A549 (cell line): Measurements from ENCODE around the gene PLD2.

Source experiments
- BHLHE40 ChIP-seq: IDR thresholded peaks from 2 replicates; pipeline ENCODE4 v1.6.1; 2012; ENCODE audit warnings: low read depth, low read length, inconsistent platforms
- CHD2 ChIP-seq: fragments of 150-350 bp; IDR thresholded peaks from 2 replicates; pipeline ENCODE4 v1.6.1; 2014; ENCODE audit warnings: low read length; ENCODE audit not compliant: partially characterized antibody
- CHD4 ChIP-seq: fragments of 200-600 bp; sonication (generic); IDR thresholded peaks from 2 replicates; pipeline ENCODE4 v1.6.1; 2016; ENCODE audit warnings: antibody characterized with exemption, mild to moderate bottlenecking, borderline replicate concordance
- JUN ChIP-seq, 2 experiments: fragments of >200 bp; sonication (Bioruptor Twin); formaldehyde crosslinking; IDR thresholded peaks; 2 replicates in 1 of 2; 3 replicates in 1 of 2; pipeline ENCODE4 v1.6.1; 2016 to 2017
- PHF8 ChIP-seq: fragments of 200-600 bp; sonication (generic); IDR thresholded peaks from 2 replicates; pipeline ENCODE4 v1.6.1; 2016; ENCODE audit warnings: low read depth, mild to moderate bottlenecking, antibody characterized with exemption, moderate library complexity, borderline replicate concordance
- POLR2A ChIP-seq: IDR thresholded peaks from 2 replicates; pipeline ENCODE4 v1.6.1; 2012; ENCODE audit warnings: mild to moderate bottlenecking, low read length
- POLR2AphosphoS2 ChIP-seq: conservative IDR thresholded peaks from 2 replicates; pipeline ENCODE4 v1.6.1; 2012; ENCODE audit warnings: low read length, improper control_type of control experiment, inconsistent platforms
- RCOR1 ChIP-seq: fragments of 150-350 bp; IDR thresholded peaks from 2 replicates; pipeline ENCODE4 v1.6.1; 2014; ENCODE audit warnings: antibody characterized with exemption, low read length, low read depth
- ZC3H11A ChIP-seq: fragments of 450-650 bp; IDR thresholded peaks from 2 replicates; pipeline ENCODE4 v1.6.1; 2014; ENCODE audit warnings: antibody characterized with exemption, mild to moderate bottlenecking
- TF ChIP-seq, protein P1 (sequence below): fragments of >200 bp; sonication (Bioruptor Twin); formaldehyde crosslinking; IDR thresholded peaks from 3 replicates; pipeline ENCODE4 v1.5.1; 2016
- TF ChIP-seq, protein P2 (sequence below): fragments of >200 bp; sonication (Bioruptor Twin); formaldehyde crosslinking; IDR thresholded peaks from 2 replicates; pipeline ENCODE4 v1.6.1; 2016
- TF ChIP-seq, protein P3 (sequence below): fragments of >200 bp; sonication (Bioruptor Twin); formaldehyde crosslinking; IDR thresholded peaks from 3 replicates; pipeline ENCODE4 v1.6.1; 2016
- TF ChIP-seq, protein P4 (sequence below): fragments of 200-600 bp; sonication (generic); IDR thresholded peaks from 2 replicates; pipeline ENCODE4 v1.6.1; 2016; ENCODE audit warnings: antibody characterized with exemption, mild to moderate bottlenecking, moderate library complexity
- TF ChIP-seq, protein P5 (sequence below): IDR thresholded peaks from 2 replicates; pipeline ENCODE4 v1.6.1; 2012

DNA sequence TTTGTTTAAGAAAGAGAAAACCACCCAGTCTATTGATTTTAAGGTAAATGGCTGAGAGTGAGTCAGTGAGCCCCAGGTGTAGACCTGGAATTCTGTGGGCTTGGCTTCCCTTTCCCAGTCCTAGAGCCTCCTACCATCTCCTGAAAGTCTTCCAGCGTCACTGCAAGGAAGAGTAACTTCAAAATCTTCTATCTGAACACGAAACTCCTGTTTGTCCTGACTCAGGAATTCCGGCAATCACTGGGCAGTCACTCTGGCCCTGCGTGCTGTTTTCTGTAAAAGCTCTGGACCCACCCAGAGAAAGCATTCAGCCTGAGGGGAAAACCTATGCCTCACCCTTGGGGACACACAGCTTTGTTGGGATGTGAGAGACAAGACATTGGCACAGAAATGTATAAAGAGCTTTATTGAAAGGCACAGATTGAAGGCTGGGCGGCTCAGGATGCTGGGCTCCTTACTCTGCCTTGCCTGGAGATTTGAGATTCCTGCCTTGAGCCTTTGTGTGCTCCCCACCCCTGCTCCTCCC lies 42.1 kb downstream of the PLD2 start:
- TF ChIP-seq PHF8 (no peak), BHLHE40 (no peak), JUN (IDR thresholded peaks at IDR 0.05) (no peak), CHD4 (no peak), POLR2A (no peak), CHD2 (no peak), RCOR1 (no peak), POLR2AphosphoS2 (no peak), ZC3H11A (no peak)
- TF ChIP-seq, protein P1, sequence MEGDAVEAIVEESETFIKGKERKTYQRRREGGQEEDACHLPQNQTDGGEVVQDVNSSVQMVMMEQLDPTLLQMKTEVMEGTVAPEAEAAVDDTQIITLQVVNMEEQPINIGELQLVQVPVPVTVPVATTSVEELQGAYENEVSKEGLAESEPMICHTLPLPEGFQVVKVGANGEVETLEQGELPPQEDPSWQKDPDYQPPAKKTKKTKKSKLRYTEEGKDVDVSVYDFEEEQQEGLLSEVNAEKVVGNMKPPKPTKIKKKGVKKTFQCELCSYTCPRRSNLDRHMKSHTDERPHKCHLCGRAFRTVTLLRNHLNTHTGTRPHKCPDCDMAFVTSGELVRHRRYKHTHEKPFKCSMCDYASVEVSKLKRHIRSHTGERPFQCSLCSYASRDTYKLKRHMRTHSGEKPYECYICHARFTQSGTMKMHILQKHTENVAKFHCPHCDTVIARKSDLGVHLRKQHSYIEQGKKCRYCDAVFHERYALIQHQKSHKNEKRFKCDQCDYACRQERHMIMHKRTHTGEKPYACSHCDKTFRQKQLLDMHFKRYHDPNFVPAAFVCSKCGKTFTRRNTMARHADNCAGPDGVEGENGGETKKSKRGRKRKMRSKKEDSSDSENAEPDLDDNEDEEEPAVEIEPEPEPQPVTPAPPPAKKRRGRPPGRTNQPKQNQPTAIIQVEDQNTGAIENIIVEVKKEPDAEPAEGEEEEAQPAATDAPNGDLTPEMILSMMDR = no peak
- TF ChIP-seq, protein P2, sequence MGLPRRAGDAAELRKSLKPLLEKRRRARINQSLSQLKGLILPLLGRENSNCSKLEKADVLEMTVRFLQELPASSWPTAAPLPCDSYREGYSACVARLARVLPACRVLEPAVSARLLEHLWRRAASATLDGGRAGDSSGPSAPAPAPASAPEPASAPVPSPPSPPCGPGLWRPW = no peak
- TF ChIP-seq, protein P3, sequence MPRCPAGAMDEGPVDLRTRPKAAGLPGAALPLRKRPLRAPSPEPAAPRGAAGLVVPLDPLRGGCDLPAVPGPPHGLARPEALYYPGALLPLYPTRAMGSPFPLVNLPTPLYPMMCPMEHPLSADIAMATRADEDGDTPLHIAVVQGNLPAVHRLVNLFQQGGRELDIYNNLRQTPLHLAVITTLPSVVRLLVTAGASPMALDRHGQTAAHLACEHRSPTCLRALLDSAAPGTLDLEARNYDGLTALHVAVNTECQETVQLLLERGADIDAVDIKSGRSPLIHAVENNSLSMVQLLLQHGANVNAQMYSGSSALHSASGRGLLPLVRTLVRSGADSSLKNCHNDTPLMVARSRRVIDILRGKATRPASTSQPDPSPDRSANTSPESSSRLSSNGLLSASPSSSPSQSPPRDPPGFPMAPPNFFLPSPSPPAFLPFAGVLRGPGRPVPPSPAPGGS = no peak
- TF ChIP-seq, protein P4, sequence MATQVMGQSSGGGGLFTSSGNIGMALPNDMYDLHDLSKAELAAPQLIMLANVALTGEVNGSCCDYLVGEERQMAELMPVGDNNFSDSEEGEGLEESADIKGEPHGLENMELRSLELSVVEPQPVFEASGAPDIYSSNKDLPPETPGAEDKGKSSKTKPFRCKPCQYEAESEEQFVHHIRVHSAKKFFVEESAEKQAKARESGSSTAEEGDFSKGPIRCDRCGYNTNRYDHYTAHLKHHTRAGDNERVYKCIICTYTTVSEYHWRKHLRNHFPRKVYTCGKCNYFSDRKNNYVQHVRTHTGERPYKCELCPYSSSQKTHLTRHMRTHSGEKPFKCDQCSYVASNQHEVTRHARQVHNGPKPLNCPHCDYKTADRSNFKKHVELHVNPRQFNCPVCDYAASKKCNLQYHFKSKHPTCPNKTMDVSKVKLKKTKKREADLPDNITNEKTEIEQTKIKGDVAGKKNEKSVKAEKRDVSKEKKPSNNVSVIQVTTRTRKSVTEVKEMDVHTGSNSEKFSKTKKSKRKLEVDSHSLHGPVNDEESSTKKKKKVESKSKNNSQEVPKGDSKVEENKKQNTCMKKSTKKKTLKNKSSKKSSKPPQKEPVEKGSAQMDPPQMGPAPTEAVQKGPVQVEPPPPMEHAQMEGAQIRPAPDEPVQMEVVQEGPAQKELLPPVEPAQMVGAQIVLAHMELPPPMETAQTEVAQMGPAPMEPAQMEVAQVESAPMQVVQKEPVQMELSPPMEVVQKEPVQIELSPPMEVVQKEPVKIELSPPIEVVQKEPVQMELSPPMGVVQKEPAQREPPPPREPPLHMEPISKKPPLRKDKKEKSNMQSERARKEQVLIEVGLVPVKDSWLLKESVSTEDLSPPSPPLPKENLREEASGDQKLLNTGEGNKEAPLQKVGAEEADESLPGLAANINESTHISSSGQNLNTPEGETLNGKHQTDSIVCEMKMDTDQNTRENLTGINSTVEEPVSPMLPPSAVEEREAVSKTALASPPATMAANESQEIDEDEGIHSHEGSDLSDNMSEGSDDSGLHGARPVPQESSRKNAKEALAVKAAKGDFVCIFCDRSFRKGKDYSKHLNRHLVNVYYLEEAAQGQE = no peak
- TF ChIP-seq, protein P5, sequence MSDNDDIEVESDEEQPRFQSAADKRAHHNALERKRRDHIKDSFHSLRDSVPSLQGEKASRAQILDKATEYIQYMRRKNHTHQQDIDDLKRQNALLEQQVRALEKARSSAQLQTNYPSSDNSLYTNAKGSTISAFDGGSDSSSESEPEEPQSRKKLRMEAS = no peak
